ENCODE measurements around the gene DRC1. TPM values are rescaled to one million over a fixed set of nuclear protein-coding genes. Genes with fewer than 3 reads are reported as not detected.

DRC1 gene
- total and polyA plus RNA-seq, 2 donors (not counting 1 experiment from before 2014, with no cell fraction given): under 0.01 to 0.10 TPM

DNA sequence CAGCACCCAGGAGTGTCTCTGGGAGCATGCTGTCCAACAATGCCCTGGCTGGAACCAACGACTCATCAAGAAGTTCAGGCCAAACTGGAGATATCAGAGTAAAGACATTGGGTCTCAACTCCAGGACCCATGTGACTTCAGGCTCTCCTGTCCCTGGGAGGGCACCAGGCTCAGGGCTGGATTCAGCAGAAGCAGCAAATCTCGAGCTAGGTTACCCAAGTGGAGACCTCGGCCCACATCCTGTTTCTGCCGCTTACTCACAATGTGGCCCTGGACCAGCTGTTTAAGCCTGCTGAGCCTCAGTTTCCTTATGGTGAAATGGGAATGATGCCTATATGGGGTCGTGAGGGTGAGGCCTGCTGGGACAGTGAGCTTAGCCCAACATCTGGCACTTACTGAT, 85.5 kb downstream of the DRC1 start:
- no peaks in the 10 kb centered on the region for H4K20me1 ChIP-seq (ENCODE audit: control insufficient read depth, extremely low read depth, insufficient read depth, low read length)
- no peak for DNase-seq (ENCODE audit: low read depth in 2 of 2)
- no peak for TF ChIP-seq EZH2 (IDR thresholded peaks at IDR 0.05; ENCODE audit: low read length, missing control alignments)
- TF ChIP-seq, protein P1, sequence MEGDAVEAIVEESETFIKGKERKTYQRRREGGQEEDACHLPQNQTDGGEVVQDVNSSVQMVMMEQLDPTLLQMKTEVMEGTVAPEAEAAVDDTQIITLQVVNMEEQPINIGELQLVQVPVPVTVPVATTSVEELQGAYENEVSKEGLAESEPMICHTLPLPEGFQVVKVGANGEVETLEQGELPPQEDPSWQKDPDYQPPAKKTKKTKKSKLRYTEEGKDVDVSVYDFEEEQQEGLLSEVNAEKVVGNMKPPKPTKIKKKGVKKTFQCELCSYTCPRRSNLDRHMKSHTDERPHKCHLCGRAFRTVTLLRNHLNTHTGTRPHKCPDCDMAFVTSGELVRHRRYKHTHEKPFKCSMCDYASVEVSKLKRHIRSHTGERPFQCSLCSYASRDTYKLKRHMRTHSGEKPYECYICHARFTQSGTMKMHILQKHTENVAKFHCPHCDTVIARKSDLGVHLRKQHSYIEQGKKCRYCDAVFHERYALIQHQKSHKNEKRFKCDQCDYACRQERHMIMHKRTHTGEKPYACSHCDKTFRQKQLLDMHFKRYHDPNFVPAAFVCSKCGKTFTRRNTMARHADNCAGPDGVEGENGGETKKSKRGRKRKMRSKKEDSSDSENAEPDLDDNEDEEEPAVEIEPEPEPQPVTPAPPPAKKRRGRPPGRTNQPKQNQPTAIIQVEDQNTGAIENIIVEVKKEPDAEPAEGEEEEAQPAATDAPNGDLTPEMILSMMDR (conservative IDR thresholded peaks at IDR 0.05 in 1 of 2, IDR thresholded peaks at IDR 0.05 in 1 of 2; ENCODE audit: low read depth in 1 of 2, low read length in 2 of 2): no peak
- no peak overlapping the region for H3K27ac ChIP-seq (ENCODE audit: insufficient read depth, low read length)
- no peak overlapping the region for H3K4me2 ChIP-seq (ENCODE audit: extremely low read depth, insufficient read depth, low read length)
- no peaks in the 10 kb centered on the region for H3K79me2 ChIP-seq (ENCODE audit: control insufficient read depth, insufficient read depth, low read length)
- H3K4me1 ChIP-seq (ENCODE audit: control insufficient read depth, extremely low read depth, insufficient read depth, low read length): no peaks in the 10 kb centered on the region
- H3K9me3 ChIP-seq (ENCODE audit: control insufficient read depth, insufficient read depth, low read depth, low read length): no peaks in the 10 kb centered on the region
- H3K9ac ChIP-seq (ENCODE audit: insufficient read depth, low read length): no peak overlapping the region
- H3K4me3 ChIP-seq (replicated peaks in 1 of 4; ENCODE audit: control extremely low read depth in 1 of 4, insufficient read depth in 1 of 4, low read depth in 3 of 4, low read length in 4 of 4): no peak overlapping the region
- no peaks in the 10 kb centered on the region for H3K36me3 ChIP-seq (ENCODE audit: control insufficient read depth, insufficient read depth, low read length)
- peaks cover 10% of the 10 kb centered on the region for H3K27me3 ChIP-seq (ENCODE audit: control insufficient read depth, insufficient read depth, low read length)
- H2AFZ ChIP-seq (ENCODE audit: low read length): no peak overlapping the region

DNA sequence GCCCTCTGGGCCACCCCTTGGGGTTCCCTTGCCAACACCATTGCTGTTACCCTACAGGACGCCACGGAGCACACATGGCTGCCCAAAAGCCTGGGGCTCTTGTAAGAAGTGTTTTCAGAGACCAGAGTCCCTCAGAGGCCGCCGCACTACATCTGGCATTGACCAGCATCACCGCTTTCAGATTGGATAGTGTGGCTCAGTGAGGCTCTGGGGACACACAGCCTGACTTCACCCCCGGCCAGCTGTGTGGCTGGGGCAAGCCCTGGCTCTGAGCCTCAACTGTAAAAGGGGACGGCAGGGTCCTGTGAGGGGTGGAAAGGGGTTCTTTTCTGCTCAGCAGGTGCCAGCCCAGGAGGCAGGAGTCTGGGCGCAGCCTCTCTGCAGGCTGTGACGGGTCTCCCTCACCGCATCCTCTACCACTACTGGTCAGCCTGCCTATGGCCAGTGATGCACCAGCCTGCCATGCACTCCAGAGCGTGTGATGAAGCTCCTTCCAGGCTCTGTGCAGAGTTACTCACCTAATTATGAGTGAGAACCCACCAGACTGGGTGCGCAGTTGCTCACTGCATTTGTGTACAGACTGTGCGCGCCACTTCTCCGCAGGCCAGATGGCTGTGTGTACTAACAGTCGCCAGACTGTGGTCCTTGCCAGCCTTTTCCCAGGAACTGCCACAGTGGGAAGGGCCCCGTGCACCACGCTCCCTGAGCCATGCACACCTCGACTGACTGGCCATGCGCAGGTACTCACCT, 86.9 kb downstream of the DRC1 start:
- no peak overlapping the region for H3K27ac ChIP-seq (ENCODE audit: insufficient read depth, low read length)
- no peaks in the 10 kb centered on the region for H3K79me2 ChIP-seq (ENCODE audit: control insufficient read depth, insufficient read depth, low read length)
- no peak overlapping the region for H3K4me3 ChIP-seq (replicated peaks in 1 of 4; ENCODE audit: control extremely low read depth in 1 of 4, insufficient read depth in 1 of 4, low read depth in 3 of 4, low read length in 4 of 4)
- TF ChIP-seq, protein P1 (conservative IDR thresholded peaks at IDR 0.05 in 1 of 2, IDR thresholded peaks at IDR 0.05 in 1 of 2; ENCODE audit: low read depth in 1 of 2, low read length in 2 of 2): no peak
- TF ChIP-seq EZH2 (IDR thresholded peaks at IDR 0.05; ENCODE audit: low read length, missing control alignments): no peak
- no peaks in the 10 kb centered on the region for H3K9me3 ChIP-seq (ENCODE audit: control insufficient read depth, insufficient read depth, low read depth, low read length)
- no peaks in the 10 kb centered on the region for H3K4me1 ChIP-seq (ENCODE audit: control insufficient read depth, extremely low read depth, insufficient read depth, low read length)
- H4K20me1 ChIP-seq (ENCODE audit: control insufficient read depth, extremely low read depth, insufficient read depth, low read length): no peaks in the 10 kb centered on the region
- H2AFZ ChIP-seq (ENCODE audit: low read length): no peak overlapping the region
- peaks cover 10% of the 10 kb centered on the region for H3K27me3 ChIP-seq (ENCODE audit: control insufficient read depth, insufficient read depth, low read length)
- no peak for DNase-seq (ENCODE audit: low read depth in 2 of 2)
- no peak overlapping the region for H3K4me2 ChIP-seq (ENCODE audit: extremely low read depth, insufficient read depth, low read length)
- H3K36me3 ChIP-seq (ENCODE audit: control insufficient read depth, insufficient read depth, low read length): no peaks in the 10 kb centered on the region
- no peak overlapping the region for H3K9ac ChIP-seq (ENCODE audit: insufficient read depth, low read length)

DNA sequence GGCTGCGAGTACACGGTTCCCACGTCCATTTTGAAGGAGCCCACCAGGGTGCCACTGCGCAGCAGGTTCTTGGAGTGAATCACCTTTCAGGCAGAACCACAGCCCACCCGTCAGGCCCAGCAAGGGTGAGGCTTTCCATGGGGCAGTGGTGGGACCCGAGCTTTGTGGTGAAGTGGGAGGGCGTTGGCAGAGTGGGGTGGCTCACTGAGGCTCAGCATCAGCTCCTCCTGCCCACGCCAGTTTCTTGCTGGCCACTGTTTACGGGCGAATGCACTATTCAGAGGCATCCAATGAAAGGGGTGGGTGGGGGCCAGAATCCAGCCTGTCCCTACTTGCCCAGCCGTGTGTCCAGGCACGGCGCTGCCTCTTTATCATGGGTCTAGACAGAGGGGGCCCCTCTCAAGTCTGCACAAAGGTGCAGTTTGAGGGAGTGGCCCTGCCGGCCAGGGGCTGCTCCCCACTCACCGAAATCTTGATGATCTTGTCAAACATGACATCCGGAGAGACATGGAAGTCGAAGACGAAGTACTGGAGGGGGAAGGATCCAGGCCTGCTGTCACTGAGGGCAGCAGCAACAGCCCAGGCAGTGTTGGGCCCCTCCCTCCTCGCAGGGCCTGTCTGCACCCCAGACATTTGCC, 87.6 kb downstream of the DRC1 start:
- Histone ChIP-seq H3K4me3 (replicated peaks in 1 of 4; ENCODE audit: control extremely low read depth in 1 of 4, insufficient read depth in 1 of 4, low read depth in 3 of 4, low read length in 4 of 4) (no peak overlapping the region), H3K27ac (ENCODE audit: insufficient read depth, low read length) (no peak overlapping the region), H3K79me2 (ENCODE audit: control insufficient read depth, insufficient read depth, low read length) (no peaks in the 10 kb centered on the region), H3K9me3 (ENCODE audit: control insufficient read depth, insufficient read depth, low read depth, low read length) (no peaks in the 10 kb centered on the region), H3K4me2 (ENCODE audit: extremely low read depth, insufficient read depth, low read length) (no peak overlapping the region), H3K9ac (ENCODE audit: insufficient read depth, low read length) (no peak overlapping the region), H2AFZ (ENCODE audit: low read length) (no peak overlapping the region), H3K27me3 (ENCODE audit: control insufficient read depth, insufficient read depth, low read length) (peaks cover 8% of the 10 kb centered on the region), H3K4me1 (ENCODE audit: control insufficient read depth, extremely low read depth, insufficient read depth, low read length) (no peaks in the 10 kb centered on the region), H4K20me1 (ENCODE audit: control insufficient read depth, extremely low read depth, insufficient read depth, low read length) (no peaks in the 10 kb centered on the region), H3K36me3 (ENCODE audit: control insufficient read depth, insufficient read depth, low read length) (no peaks in the 10 kb centered on the region)
- no peak for TF ChIP-seq EZH2 (IDR thresholded peaks at IDR 0.05; ENCODE audit: low read length, missing control alignments)
- TF ChIP-seq, protein P1 (conservative IDR thresholded peaks at IDR 0.05 in 1 of 2, IDR thresholded peaks at IDR 0.05 in 1 of 2; ENCODE audit: low read depth in 1 of 2, low read length in 2 of 2): no peak
- DNase-seq (ENCODE audit: low read depth in 2 of 2): no peak
